HCT116 (cell line): Measurements from ENCODE around the gene TMEM9. TPM values are rescaled to one million over a fixed set of nuclear protein-coding genes. Genes with fewer than 3 reads are reported as not detected.

Experiments used
- ATAC-seq: fragments of 200-7000 bp; cut with Tn5 transposase; 2 replicates; pipeline ENCODE4 v1.9.1; 2020; ENCODE audit warnings: mild to moderate bottlenecking, moderate library complexity
- BruUV-seq: library from RNA; stranded (reverse); fragments of 400-500 nt; replicated peaks from 2 replicates; lab custom pipeline; 2021; lab: Mats Ljungman, UMichigan
- CTCF ChIA-PET: fragments of 300-600 bp; sonication (Branson Sonifier 250); formaldehyde crosslinking; loops from one replicate; lab custom pipeline; 2021; ENCODE audit warnings: antibody characterized with exemption; lab: Charles Lee
- POLR2A ChIA-PET: fragments of 300-600, 350-600 bp; sonication (Branson Sonifier 250); formaldehyde crosslinking; loops from one replicate; lab custom pipeline; 2021; ENCODE audit warnings: antibody characterized with exemption; lab: Charles Lee
- RAD21 ChIA-PET, 2 experiments: fragments of 300-600 bp; sonication (Branson Sonifier 250); formaldehyde crosslinking; loops; one replicate each; lab custom pipeline; 2023; ENCODE audit warnings: low total read pairs in 2 of 2; ENCODE audit not compliant: uncharacterized antibody in 2 of 2, unreplicated experiment in 2 of 2, low non-redundant PET in 1 of 2; lab: Charles Lee
- DNase-seq: peaks from one replicate; pipeline ENCODE4 v3.0.0-alpha.2; 2010; ENCODE audit warnings: low read depth, low spot score
- H2AFZ ChIP-seq: fragments of 200-600 bp; shearing (Covaris generic), sonication (generic); 2 replicates; pipeline ENCODE4 v1.6.1; 2017; ENCODE audit warnings: low read depth, mixed run types, mixed read lengths, antibody characterized with exemption, low read length; ENCODE audit not compliant: poor library complexity, severe bottlenecking
- H3K27ac ChIP-seq: 2 replicates; pipeline ENCODE4 v1.5.1; 2012; ENCODE audit warnings: low read depth, low read length
- H3K27me3 ChIP-seq: fragments of 200-600 bp; sonication (generic); 2 replicates; pipeline ENCODE4 v1.6.1; 2016; ENCODE audit warnings: mixed run types, low read length, mixed read lengths; ENCODE audit not compliant: insufficient read depth
- H3K36me3 ChIP-seq, 2 experiments: fragments of 200-500 bp in 1 of 2; fragments of 200-600 bp in 1 of 2; sonication (Bioruptor generic) in 1 of 2; sonication (generic) in 1 of 2; 2 replicates each; pipeline versions ENCODE4 v1.5.1 to v1.6.1; 2014 to 2016; ENCODE audit warnings: low read length in 2 of 2, inconsistent platforms in 1 of 2, mixed read lengths in 1 of 2, mixed run types in 1 of 2; ENCODE audit not compliant: insufficient read depth in 2 of 2, control insufficient read depth in 1 of 2
- H3K4me1 ChIP-seq, 2 experiments: fragments of 200-600 bp in 1 of 2; sonication (generic) in 1 of 2; 2 replicates each; pipeline versions ENCODE4 v1.5.1 to v1.6.1; 2012 to 2017; ENCODE audit warnings: low read length in 2 of 2, inconsistent platforms in 1 of 2, mild to moderate bottlenecking in 1 of 2, mixed read lengths in 1 of 2, mixed run types in 1 of 2, moderate library complexity in 1 of 2; ENCODE audit not compliant: insufficient read depth in 2 of 2, control insufficient read depth in 1 of 2
- H3K4me2 ChIP-seq: fragments of 200-600 bp; sonication (generic); 2 replicates; pipeline ENCODE4 v1.6.1; 2017; ENCODE audit warnings: mixed run types, low read length, mixed read lengths
- H3K4me3 ChIP-seq, 2 experiments: fragments of 200-600 bp in 1 of 2; sonication (generic) in 1 of 2; replicated peaks in 1 of 2; 2 replicates each; pipeline ENCODE4 v1.5.1; 2011 to 2016; ENCODE audit warnings: low read length in 2 of 2, control low read depth in 1 of 2, low read depth in 1 of 2, mild to moderate bottlenecking in 1 of 2, mixed read lengths in 1 of 2, mixed run types in 1 of 2
- H3K79me2 ChIP-seq: fragments of 200-600 bp; sonication (generic); 2 replicates; pipeline ENCODE4 v1.6.1; 2017; ENCODE audit warnings: mild to moderate bottlenecking, mixed run types, low read length, moderate library complexity, mixed read lengths; ENCODE audit not compliant: insufficient read depth
- H3K9ac ChIP-seq: fragments of 200-600 bp; sonication (generic); 2 replicates; pipeline ENCODE4 v1.6.1; 2016; ENCODE audit warnings: low read length, mixed read lengths
- H3K9me2 ChIP-seq: fragments of 200-600 bp; sonication (generic), shearing (Covaris generic); 2 replicates; pipeline ENCODE4 v1.6.1; 2017; ENCODE audit warnings: mixed run types, mild to moderate bottlenecking, moderate library complexity; ENCODE audit not compliant: insufficient read depth
- H3K9me3 ChIP-seq, 2 experiments: fragments of 200-500 bp in 1 of 2; fragments of 200-600 bp in 1 of 2; sonication (Bioruptor generic) in 1 of 2; sonication (generic) in 1 of 2; 2 replicates each; pipeline ENCODE4 v1.6.1; 2014 to 2017; ENCODE audit warnings: low read length in 2 of 2, mixed read lengths in 2 of 2, inconsistent platforms in 1 of 2, low read depth in 1 of 2, mild to moderate bottlenecking in 1 of 2, mixed run types in 1 of 2, moderate library complexity in 1 of 2; ENCODE audit not compliant: control insufficient read depth in 1 of 2, insufficient read depth in 1 of 2
- H4K20me1 ChIP-seq: fragments of 200-600 bp; sonication (generic), shearing (Covaris generic); 2 replicates; pipeline ENCODE4 v1.6.1; 2017; ENCODE audit warnings: mixed run types, mild to moderate bottlenecking, moderate library complexity; ENCODE audit not compliant: insufficient read depth
- JUND ChIP-seq: IDR thresholded peaks from 2 replicates; pipeline ENCODE4 v1.6.1; 2012
- POLR2AphosphoS5 ChIP-seq: IDR thresholded peaks from 2 replicates; pipeline ENCODE4 v1.6.1; 2011; ENCODE audit warnings: mild to moderate bottlenecking, low read depth, low read length, moderate library complexity
- intact Hi-C: fragments of 100-400 bp; cut with micrococcal nuclease; formaldehyde crosslinking; loops from 2 replicates; pipeline ENCODE4 v1.10.0; 2022
- total RNA-seq: library from RNA; stranded (reverse); gene quantifications from one replicate; pipeline ENCODE4 v1.2.1, GENCODE V29; 2021; ENCODE audit not compliant: unreplicated experiment
- TF ChIP-seq, protein P1 (sequence below): IDR thresholded peaks from 2 replicates; pipeline ENCODE4 v1.6.1; 2011; ENCODE audit warnings: mild to moderate bottlenecking, low read length, moderate library complexity; ENCODE audit not compliant: insufficient replicate concordance; ENCODE audit errors: extremely low read depth

Gene TMEM9
- total RNA-seq, 1 experiment from 2014 or later: 66.3 TPM

DNA sequence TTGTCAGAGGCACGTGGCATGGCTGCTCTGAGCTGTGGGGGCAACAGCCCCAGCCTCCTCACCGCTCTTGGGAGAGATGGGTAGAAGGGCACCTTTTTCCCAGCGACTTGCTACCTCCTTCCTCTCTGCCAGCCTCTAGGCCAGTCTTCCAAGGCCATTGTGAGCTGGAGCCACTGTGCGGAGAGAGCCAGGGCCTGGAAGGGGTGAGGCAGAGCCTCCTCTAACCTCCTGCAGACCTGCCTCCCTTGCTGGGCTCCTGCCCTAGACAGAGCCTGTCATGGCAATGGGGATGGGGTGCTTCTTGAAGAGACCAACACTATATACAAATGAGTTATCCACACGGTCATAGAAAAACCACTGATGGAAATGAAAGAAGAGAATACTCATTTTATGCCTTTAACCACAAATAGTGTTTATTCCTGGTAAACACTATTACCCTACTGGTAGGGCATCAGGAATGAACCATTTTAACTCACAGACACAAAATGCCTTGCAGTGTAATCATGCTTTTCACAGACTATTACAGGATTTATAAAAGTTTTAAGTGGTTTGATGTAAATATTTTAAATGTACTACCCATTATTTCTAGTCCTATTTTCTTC lies 31.4 kb upstream of the TMEM9 start:
- ChIA-PET POLR2A (no interaction called here), RAD21 (no interaction called here), CTCF (interaction anchor here (2.3 kb wide), 1 partner anchor 36 kb away, joined by 9 read pairs; no protein-coding TSS in a partner anchor)
- no peak overlapping the region for H3K27ac ChIP-seq
- H3K9me3 ChIP-seq: no peaks in the 10 kb centered on the region
- intact Hi-C loops: loop anchor here (1.0 kb wide), 1 partner anchor 36 kb away; no protein-coding TSS in a partner anchor
- DNase-seq (no peak), ATAC-seq (no peak)
- H3K9me2 ChIP-seq: no peaks in the 10 kb centered on the region
- no peaks in the 10 kb centered on the region for H3K79me2 ChIP-seq
- no TSS peak for BruUV-seq
- no peak overlapping the region for H3K4me3 ChIP-seq
- no peak overlapping the region for H3K4me2 ChIP-seq
- no peaks in the 10 kb centered on the region for H4K20me1 ChIP-seq
- H3K27me3 ChIP-seq: peaks cover 10% of the 10 kb centered on the region; the same call in 1 of the 2 replicates
- TF ChIP-seq, protein P1, sequence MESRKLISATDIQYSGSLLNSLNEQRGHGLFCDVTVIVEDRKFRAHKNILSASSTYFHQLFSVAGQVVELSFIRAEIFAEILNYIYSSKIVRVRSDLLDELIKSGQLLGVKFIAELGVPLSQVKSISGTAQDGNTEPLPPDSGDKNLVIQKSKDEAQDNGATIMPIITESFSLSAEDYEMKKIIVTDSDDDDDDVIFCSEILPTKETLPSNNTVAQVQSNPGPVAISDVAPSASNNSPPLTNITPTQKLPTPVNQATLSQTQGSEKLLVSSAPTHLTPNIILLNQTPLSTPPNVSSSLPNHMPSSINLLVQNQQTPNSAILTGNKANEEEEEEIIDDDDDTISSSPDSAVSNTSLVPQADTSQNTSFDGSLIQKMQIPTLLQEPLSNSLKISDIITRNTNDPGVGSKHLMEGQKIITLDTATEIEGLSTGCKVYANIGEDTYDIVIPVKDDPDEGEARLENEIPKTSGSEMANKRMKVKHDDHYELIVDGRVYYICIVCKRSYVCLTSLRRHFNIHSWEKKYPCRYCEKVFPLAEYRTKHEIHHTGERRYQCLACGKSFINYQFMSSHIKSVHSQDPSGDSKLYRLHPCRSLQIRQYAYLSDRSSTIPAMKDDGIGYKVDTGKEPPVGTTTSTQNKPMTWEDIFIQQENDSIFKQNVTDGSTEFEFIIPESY: no peak
- no peak for TF ChIP-seq JUND
- no peak overlapping the region for H3K9ac ChIP-seq
- H2AFZ ChIP-seq: peak overlapping the region; percentile 52
- H3K4me1 ChIP-seq: peaks cover 4 to 10% of the 10 kb centered on the region in 2 experiments; a peak in 3 of 4 replicates
- H3K36me3 ChIP-seq: no peaks in the 10 kb centered on the region

DNA sequence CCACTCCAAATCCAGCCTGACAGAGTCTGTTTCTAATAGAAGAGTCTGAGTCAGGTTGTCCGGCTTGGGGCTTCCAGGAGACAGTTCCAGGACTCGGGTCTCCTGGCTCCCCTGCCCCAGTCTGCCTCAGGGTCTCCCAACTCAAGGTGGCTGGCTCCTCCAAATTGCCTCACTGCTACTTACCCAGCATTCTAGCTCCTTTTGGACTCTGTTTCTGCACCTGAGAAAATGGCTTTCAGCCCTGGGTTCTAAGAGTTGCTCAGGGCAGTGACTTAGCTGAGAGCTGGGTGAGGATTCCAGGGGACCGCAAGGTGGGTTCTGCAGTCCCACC lies 30.8 kb upstream of the TMEM9 start:
- peak overlapping the region; percentile 38; the same call in 1 of the 2 replicates for H3K4me2 ChIP-seq
- H3K9ac ChIP-seq: no peak overlapping the region
- H3K4me1 ChIP-seq: peaks cover 4 to 10% of the 10 kb centered on the region in 2 experiments; a peak in 3 of 4 replicates
- H3K9me2 ChIP-seq: no peaks in the 10 kb centered on the region
- RAD21 ChIA-PET: no interaction called here
- no peaks in the 10 kb centered on the region for H3K9me3 ChIP-seq
- CTCF ChIA-PET: interaction anchor here (2.3 kb wide), 1 partner anchor 36 kb away, joined by 9 read pairs; no protein-coding TSS in a partner anchor
- intact Hi-C loops: loop anchor here (1.0 kb wide), 1 partner anchor 36 kb away; no protein-coding TSS in a partner anchor
- H3K36me3 ChIP-seq: no peaks in the 10 kb centered on the region
- no peaks in the 10 kb centered on the region for H3K79me2 ChIP-seq
- ATAC-seq (peak; percentile 30), DNase-seq (no peak)
- H3K4me3 ChIP-seq: no peak overlapping the region
- H3K27ac ChIP-seq: no peak overlapping the region
- POLR2A ChIA-PET: no interaction called here
- H4K20me1 ChIP-seq: no peaks in the 10 kb centered on the region
- peaks cover 10% of the 10 kb centered on the region; the same call in 1 of the 2 replicates for H3K27me3 ChIP-seq
- peak overlapping the region; percentile 52 for H2AFZ ChIP-seq
- peak; percentile 2; the same call in 1 of the 2 replicates for TF ChIP-seq POLR2AphosphoS5
- TF ChIP-seq, protein P1: no peak
- no TSS peak for BruUV-seq
